Thyroid gland (tissue), 4 donors: ENCODE results near the gene SHISA5. TPM values are rescaled to one million over a fixed set of nuclear protein-coding genes. Genes with fewer than 3 reads are reported as not detected.

Source experiments
- DNase-seq, 2 donors: peaks; one replicate each; pipeline ENCODE4 v3.0.0-alpha.2; 2019
- H3K27ac ChIP-seq, 3 donors: fragments of 200-600 bp; sonication (generic); 1 replicate in 2 of 3; 2 replicates in 1 of 3; pipeline ENCODE4 v1.5.1; 2016 to 2019; ENCODE audit warnings: mild to moderate bottlenecking in 1 of 3, moderate library complexity in 1 of 3
- H3K27me3 ChIP-seq: fragments of 200-600 bp; sonication (generic); one replicate; pipeline ENCODE4 v1.5.1; 2019
- H3K36me3 ChIP-seq, 2 donors: fragments of 200-600 bp; sonication (generic); one replicate each; pipeline ENCODE4 v1.5.1; 2016 to 2019
- H3K4me1 ChIP-seq, 2 donors: fragments of 200-600 bp; sonication (generic); one replicate each; pipeline ENCODE4 v1.5.1; 2017 to 2019
- H3K4me3 ChIP-seq, 3 donors: fragments of 200-600 bp; sonication (generic); replicated peaks in 1 of 3; 1 replicate in 2 of 3; 2 replicates in 1 of 3; pipeline ENCODE4 v1.5.1; 2016; ENCODE audit warnings: mild to moderate bottlenecking in 1 of 3
- H3K9me3 ChIP-seq: fragments of 200-600 bp; sonication (generic); one replicate; pipeline ENCODE4 v1.5.1; 2017
- CTCF ChIP-seq, 6 experiments: fragments of 200-600 bp in 3 of 6; fragments of 450-650 bp in 3 of 6; sonication (generic) in 3 of 6; IDR thresholded peaks; one replicate each; pipeline ENCODE4 v1.5.1; 2016 to 2019; ENCODE audit warnings: antibody characterized with exemption in 6 of 6, mild to moderate bottlenecking in 2 of 6, inconsistent platforms in 1 of 6, moderate library complexity in 1 of 6
- POLR2A ChIP-seq, 2 donors: fragments of 450-650 bp; IDR thresholded peaks; one replicate each; pipeline ENCODE4 v1.6.1; 2017; ENCODE audit warnings: antibody characterized with exemption in 2 of 2, mild to moderate bottlenecking in 2 of 2, moderate library complexity in 1 of 2
- WGBS, 2 donors: methylation state at CpG; one replicate each; pipeline ENCODE4 v1.1.5; 2017; 5-methylcytosine and 5-hydroxymethylcytosine counted together
- intact Hi-C: fragments of 100-400 bp; cut with DNase I; formaldehyde crosslinking; loops from one replicate; pipeline ENCODE4 v1.15.1; 2023
- total RNA-seq, 4 donors: library from RNA; depleted of rRNA; stranded (reverse); fragments of >200 nt; gene quantifications; one replicate each; pipeline ENCODE4 v1.2.3, GENCODE V29; 2016

SHISA5 gene
- total RNA-seq, 4 donors from 2014 or later: 100.0 to 120 (median 109) TPM

GRCh38 chr3:48427630-48427962, 76.4 kb downstream of the SHISA5 start:
- no peaks in the 10 kb centered on the region for H3K9me3 ChIP-seq
- TF ChIP-seq POLR2A (IDR thresholded peaks at IDR 0.05) (no peak), CTCF (IDR thresholded peaks at IDR 0.05) (no peak)
- peaks cover 0 to 4% of the 10 kb centered on the region in 2 donors for H3K36me3 ChIP-seq
- peak overlapping the region; percentile 94 to 96 (median 95) for H3K27ac ChIP-seq
- intact Hi-C loops: no loop called here
- H3K27me3 ChIP-seq: no peaks in the 10 kb centered on the region
- H3K4me3 ChIP-seq: peak overlapping the region in 1 of 3 donors; percentile 95
- H3K4me1 ChIP-seq: peaks cover 50 to 69% of the 10 kb centered on the region in 2 donors
- 57 to 65% methylated on average over 9 of the region's 9 CpGs for WGBS, 2 donors
- peak; percentile 54 to 59 for DNase-seq

GRCh38 chr3:48426944-48427629, 76.9 kb downstream of the SHISA5 start:
- Histone ChIP-seq H3K4me1 (peaks cover 50 to 70% of the 10 kb centered on the region in 2 donors), H3K9me3 (no peaks in the 10 kb centered on the region), H3K36me3 (peaks cover 0 to 4% of the 10 kb centered on the region in 2 donors), H3K4me3 (peak overlapping the region in 1 of 3 donors; percentile 95), H3K27me3 (no peaks in the 10 kb centered on the region), H3K27ac (peak overlapping the region; percentile 94 to 96 (median 95))
- DNase-seq: peak; percentile 73 to 74
- intact Hi-C loops: no loop called here
- TF ChIP-seq POLR2A (IDR thresholded peaks at IDR 0.05) (peak; percentile 27 to 66), CTCF (IDR thresholded peaks at IDR 0.05) (no peak)
- WGBS, 2 donors: 19 to 25% methylated on average over 8 of the region's 8 CpGs

GRCh38 chr3:48426401-48426909, 77.5 kb downstream of the SHISA5 start:
- no peak for TF ChIP-seq POLR2A (IDR thresholded peaks at IDR 0.05)
- no peak for TF ChIP-seq CTCF (IDR thresholded peaks at IDR 0.05)
- H3K27me3 ChIP-seq: no peaks in the 10 kb centered on the region
- no peak overlapping the region for H3K4me3 ChIP-seq
- intact Hi-C loops: no loop called here
- H3K9me3 ChIP-seq: no peaks in the 10 kb centered on the region
- H3K27ac ChIP-seq: peak overlapping the region; percentile 94 to 96 (median 95)
- peaks cover 0 to 4% of the 10 kb centered on the region in 2 donors for H3K36me3 ChIP-seq
- peaks cover 50 to 66% of the 10 kb centered on the region in 2 donors for H3K4me1 ChIP-seq
- 49 to 62% methylated on average over 6 to 7 of the region's 11 CpGs for WGBS, 2 donors
- DNase-seq: peak in 1 of 2 donors; percentile 39

- peaks cover 0 to 4% of the 10 kb centered on the region in 2 donors for H3K36me3 ChIP-seq
- 26 to 54% methylated on average over 2 to 9 of the region's 13 CpGs for WGBS, 2 donors
- peak; percentile 85 to 89 for DNase-seq
- H3K27me3 ChIP-seq: no peaks in the 10 kb centered on the region
- peak overlapping the region; percentile 94 to 96 (median 95) for H3K27ac ChIP-seq
- no peak overlapping the region for H3K4me3 ChIP-seq
- TF ChIP-seq POLR2A (IDR thresholded peaks at IDR 0.05) (peak in 1 of 2 donors; percentile 29), CTCF (IDR thresholded peaks at IDR 0.05) (no peak)
- H3K9me3 ChIP-seq: no peaks in the 10 kb centered on the region
- H3K4me1 ChIP-seq: peaks cover 45 to 55% of the 10 kb centered on the region in 2 donors
- intact Hi-C loops: no loop called here
Measured at GRCh38 chr3:48425281-48425812, 78.6 kb downstream of the SHISA5 start.
